Glomerular endothelial cell (primary cell): ENCODE data around the gene IKZF3. TPM values are rescaled to one million over a fixed set of nuclear protein-coding genes. Genes with fewer than 3 reads are reported as not detected.
"Not testable (repeated sequence)": the region's sequence is repeated elsewhere in the genome, so short reads cannot be mapped to it uniquely, and the experiment has no call there.

Experiments
- DNase-seq: peaks from one replicate; pipeline ENCODE4 v3.0.0-alpha.2; 2011; ENCODE audit warnings: low read depth, low spot score; ENCODE audit errors: extremely low read depth
- total RNA-seq: library from RNA; depleted of rRNA; stranded (reverse); fragments of >200 nt; gene quantifications from 2 replicates; pipeline ENCODE4 v1.2.3, GENCODE V29; 2015

IKZF3 gene
- total RNA-seq, 1 donor from 2014 or later, result not detected

DNA sequence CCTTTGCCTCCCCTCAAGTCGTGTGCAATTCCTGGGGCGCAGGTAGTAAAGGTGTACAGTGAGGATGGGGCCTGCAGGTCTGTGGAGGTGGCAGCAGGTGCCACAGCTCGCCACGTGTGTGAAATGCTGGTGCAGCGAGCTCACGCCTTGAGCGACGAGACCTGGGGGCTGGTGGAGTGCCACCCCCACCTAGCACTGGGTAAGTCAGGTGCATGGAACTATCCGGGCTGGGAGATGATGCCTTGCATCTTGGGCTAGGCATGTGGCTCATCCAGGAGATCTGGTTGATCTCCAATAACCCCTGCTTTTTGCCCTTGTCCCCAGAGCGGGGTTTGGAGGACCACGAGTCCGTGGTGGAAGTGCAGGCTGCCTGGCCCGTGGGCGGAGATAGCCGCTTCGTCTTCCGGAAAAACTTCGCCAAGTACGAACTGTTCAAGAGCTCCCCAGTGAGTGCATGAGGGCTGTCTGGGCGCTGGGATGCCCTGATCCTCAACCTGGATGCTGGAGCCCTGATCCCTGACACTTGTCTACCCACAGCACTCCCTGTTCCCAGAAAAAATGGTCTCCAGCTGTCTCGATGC is 121.2 kb downstream of the IKZF3 start:
- DNase-seq, result no peak

DNA sequence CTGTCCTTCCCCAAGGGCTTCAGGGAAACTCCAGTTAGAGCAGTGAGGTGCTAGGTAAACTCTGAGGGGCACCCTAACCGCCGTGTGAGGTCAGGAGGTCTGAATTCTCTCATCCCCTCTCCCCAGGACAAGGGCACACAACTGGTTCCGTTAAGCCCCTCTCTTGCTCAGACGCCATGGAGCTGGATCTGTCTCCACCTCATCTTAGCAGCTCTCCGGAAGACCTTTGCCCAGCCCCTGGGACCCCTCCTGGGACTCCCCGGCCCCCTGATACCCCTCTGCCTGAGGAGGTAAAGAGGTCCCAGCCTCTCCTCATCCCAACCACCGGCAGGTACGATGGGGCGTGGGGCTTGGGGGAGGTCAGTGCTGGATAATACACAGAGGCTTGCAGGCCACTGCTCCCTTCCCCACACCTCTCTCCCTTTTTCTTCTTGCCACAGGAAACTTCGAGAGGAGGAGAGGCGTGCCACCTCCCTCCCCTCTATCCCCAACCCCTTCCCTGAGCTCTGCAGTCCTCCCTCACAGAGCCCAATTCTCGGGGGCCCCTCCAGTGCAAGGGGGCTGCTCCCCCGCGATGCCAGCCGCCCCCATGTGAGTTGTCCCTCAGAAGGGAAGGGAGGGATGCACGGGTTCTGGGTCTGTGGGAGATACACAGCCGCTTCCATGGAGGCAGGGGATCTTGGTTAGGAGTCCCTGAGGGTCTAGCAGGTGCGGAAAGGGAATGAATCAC is 121.8 kb downstream of the IKZF3 start:
- DNase-seq, result no peak

DNA sequence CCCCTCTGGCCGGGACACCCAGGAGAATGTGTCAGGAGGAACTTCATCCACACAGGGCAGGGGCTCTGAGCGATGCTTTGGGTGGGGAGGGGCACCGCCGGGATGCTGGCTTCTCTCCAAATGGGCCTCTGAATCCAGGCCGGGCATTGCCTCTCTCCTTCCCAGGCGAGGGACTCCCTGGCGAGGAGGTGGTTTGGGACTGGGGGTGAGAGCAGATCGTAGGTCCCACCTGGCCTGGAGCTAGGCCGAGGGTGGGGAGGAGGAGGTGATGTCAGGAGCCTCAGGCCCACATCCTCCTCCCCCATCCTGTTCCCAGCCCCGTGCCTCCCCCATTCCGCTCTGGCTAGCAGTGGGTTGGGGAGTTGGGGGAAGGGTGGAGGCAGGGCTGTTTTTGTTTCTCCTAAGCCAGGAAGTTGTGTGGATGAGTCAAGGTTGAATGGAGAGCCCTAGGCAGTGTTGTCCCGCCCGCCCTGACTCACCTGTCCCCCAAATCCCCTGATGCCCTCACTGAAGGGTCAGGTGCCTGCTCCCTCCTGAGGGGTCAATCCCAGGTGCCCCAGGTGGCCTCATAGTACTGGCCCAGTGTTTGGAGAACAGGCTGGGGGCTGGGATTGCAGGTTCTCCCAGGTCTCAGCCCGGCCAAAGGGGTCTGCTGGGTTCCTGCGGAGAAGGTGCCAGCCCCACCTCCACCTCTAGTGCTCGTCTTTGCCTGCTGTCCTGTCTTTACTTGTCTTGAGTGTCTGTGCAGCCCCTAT is 123.6 kb downstream of the IKZF3 start:
- no peak for DNase-seq

DNA sequence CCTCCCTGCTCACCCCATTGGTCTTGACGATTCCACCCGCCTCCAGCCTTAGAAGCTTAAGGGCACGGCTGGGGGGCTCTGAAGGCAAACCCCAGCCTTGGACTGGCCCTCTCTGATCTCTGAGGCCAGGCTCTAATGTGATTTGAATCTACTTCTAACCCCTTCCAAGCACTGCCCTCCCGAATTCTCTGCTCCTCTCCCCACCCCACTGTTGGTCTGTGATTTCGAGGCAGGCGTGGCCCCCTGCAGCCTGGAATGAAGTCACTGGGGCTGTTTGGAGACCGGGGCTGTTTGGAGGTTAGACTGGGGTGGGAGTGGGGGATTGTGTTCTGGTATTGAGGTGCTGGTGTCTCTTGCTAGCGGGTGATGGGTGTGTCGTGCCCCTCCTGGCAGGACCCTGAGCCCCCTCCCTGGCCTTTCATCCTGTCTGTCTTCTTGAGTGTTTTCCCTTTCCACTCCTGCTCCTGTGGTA is 124.2 kb downstream of the IKZF3 start:
- no peak for DNase-seq

DNA sequence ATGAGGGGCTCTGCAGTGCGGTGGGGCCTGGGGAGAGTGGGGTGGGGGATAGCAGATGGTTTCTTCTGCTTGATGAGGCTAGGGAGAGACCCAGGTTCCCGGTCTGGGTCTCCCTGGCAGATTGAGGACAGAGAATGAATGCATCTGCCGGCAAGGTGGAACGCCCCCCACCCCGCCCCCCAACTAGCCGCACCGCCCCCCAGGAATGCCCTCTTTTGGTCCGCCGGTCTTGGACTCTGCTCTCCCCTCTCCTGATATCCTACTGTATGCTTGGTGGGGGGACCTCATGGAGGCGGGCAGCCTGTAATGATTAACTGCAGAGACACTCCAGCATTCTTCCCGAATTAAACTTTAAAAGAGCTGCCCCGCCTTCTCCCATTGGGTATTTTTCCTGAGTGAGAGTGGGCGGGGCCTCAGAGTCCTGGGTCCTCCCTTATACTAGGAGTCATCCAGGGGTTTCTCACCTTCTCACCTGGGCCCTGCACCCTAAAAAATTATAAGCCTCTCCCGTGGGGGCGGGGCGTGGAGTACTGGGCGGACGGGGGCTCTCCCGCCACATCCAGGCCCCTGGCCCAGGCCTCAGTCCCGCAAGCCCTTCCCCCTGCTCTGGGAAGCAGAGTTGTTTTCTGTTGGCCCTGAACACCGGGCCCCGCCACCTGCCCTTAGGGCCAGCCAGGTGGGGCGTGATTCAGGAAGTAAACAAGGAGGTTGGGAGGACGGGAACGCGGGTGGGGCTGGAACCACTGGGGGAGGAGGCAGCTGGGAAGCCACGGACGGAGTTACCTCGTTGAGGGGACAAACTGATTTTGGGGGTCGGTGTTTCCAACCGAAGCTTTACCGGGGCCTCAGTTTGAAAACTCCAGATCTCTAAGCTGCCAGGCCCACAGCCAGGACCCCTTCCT is 124.9 kb downstream of the IKZF3 start:
- DNase-seq, result no peak

DNA sequence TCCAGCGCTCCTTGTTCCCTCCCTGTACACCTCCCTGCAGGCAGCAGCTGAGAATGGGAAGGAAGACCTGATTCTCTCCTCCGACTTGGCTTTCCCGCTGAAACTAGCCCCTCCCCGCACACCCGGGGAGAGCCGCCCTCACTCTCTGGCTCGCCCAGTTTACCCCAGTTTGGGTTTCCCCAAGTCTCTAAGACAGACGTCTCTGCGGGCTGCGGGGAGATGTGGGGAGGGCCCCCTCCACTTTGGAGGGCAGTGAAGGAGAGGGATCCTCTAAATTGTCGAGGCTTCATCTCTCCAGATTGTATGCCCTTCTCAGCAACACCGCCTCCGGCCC is 125.6 kb downstream of the IKZF3 start:
- DNase-seq, result no peak

DNA sequence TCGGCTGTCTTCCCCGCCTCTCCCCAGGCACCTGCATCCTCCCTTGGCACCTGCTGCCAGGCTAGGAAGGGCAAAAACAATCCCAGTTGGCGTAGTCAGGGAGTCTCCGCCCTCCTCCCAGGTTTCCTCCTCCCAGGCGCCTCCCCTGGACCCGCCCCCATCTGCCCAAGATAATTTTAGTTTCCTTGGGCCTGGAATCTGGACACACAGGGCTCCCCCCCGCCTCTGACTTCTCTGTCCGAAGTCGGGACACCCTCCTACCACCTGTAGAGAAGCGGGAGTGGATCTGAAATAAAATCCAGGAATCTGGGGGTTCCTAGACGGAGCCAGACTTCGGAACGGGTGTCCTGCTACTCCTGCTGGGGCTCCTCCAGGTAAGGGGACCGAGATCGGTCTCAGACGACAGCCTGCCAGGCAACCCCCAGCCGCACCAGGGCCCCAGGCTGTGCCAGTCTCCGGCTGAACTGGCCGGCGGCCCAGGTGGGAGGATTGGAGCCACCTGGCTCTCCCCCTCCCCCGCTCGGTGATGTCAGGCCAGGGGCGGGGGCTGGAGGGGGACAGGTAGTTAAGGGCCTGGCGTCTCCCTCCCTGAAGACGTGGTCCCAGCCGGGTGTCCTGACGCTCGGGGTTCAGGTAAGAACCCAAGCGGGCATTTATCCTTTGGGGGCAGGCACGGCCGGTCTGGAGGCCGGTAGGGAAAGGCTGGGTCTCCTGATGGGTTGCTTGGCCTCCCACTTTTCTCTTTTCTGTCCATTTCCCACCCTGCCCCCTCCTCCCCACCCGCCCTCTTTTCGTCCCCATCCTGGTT is 126.1 kb downstream of the IKZF3 start, which contains the start of gene GRB7:
Gene GRB7, plus strand, starts transcription at position 179 of the 808 bp plus-strand sequence. CDS start 4,364 bp downstream, outside the sequence.
- no peak for DNase-seq

DNA sequence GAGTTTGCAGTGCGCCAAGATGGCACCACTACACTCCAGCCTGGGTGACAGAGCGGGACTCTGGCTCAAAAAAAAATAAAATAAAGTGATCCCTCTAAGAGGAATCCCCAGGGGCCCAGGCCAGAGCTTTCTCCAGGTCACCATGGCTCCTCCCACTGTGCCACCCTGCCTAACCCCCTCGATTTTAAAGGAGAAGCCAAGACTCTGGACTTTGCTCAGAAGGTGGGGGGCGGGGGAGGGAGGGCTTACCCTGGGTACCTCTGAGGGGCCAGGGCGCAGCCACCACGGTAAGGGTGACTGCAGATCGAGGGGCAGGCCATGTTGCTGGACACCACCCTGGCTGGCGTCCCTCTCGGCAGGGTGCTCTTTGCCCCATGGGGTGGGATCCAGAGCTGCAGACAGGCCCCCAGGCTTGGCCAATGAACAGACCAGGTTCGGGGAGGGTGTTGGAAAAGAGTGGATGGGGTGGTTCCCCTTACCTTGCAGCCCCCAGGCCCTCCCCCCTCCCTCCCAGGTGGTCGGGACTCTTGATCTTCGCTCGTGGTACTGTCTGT is 126.8 kb downstream of the IKZF3 start:
- DNase-seq, result no peak

DNA sequence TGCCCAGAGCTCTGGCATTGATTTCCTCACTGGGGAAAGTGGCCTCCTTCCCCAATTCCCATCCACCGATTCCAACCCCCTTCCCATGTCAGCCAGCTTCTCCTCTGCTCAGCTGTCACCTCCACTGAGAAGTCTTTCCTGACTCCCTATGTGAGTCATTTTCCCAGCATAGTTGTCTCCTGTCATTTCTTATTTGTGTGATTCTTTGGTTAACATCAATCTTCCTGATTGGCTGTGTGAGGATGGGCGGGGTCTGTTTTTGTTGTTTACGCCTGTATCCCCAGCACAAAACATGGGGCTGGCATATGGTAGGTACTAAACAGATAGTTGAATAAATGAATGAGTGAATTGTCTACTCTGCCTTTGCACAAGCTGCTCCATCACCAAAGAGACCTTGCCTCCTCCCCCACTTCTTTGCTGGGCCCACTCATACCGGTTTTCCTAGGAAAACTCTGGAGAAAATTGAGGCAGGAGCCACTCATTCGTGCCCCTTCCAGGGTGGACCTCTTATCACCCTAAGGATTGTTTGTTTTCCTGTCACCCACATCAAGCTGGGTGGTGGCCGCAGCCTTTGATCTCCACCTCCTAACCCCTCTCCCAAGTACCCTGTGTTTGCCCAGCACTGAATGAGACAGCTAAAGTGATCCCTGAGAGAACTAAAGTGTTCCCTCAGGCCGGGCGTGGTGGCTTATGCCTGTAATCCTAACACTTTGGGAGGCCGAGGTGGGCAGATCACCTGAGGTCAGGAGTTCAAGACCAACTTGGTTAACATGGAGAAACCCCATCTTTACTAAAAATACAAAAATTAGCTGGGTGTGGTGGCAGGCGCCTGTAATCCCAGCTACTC is 127.6 kb downstream of the IKZF3 start:
- DNase-seq, result no peak

DNA sequence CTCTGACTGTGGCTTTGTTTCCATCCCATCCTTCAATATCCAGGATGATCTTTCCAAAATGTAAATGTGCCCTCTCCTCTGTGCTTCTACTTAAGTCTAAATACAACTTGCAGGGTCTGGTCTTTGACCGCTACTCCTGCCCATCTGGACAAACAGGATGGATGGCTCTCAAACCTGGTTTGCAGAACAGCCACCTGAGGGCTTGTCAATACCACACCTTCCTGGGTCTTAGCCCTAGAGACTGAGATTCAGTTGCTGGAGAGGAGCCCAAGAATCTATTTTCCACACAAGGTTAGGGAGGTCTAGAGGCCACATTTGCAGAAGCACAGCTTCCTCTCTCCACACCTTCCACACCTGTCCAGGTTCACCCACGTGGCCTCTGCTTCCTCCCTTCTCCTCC is 128.2 kb downstream of the IKZF3 start:
- DNase-seq, result no peak

DNA sequence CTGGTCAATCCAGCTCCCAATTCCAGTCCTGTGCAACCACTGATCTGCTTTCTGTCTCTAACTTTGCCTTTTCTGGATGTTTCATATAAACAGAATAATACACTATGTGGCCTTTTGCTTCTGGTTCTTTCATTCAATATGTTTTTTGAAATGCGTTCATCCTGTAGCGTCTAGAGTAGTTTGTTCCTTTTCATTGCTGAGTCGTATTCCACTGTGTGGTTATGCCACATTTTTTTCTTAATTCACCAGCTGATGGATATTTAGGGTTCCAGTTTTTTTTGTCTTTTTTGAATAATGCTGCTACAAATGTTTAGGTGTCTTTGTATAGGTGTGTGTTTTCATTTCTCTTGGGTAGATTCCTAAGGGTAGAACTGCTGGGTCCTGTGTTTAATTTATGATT is 131.5 kb downstream of the IKZF3 start:
- DNase-seq, result no peak

DNA sequence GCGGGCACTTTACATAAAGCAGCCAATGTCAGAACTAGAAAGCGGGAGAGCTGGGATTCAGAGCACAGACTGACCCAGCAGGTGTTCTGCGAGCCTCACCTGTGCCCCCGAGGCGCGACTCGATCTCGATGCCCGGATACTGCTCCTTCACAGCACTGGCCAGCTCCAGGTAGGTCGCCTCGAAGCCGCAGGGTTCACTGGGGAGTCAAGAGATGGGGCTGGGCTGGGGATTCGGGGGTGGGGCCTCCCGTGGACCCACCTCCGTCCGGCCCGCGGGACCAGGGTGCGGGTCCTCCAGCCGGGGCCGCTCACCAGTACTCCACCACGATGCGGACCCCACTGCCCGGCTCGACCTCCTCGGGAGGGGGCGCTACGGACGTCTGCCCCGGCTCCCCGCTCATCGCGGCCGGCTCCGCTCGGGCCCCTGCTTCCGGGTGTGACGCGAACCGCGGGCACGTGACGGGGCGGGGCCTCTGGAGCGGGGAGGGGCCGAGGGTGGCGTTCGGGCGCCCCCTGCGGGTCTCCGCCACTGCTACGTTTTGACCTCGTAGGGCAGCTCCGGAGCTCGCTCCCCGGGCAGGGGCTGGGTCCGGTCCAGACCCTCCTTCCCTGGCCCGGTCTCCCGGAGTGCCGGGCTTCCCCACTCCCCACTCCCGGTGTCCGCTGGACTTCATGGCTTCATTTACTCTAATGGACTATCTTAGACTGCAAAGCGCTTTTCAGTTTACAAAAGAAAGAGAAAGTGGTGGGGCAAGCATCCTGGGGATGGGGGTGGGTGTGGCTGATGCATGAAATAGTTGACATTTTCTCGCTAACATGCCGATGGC is 133.8 kb downstream of the IKZF3 start, which contains the start of gene MIEN1:
Gene MIEN1, minus strand, starts transcription at position 438 of the 827 bp plus-strand sequence. Its CDS starts 37 bp downstream, at position 401.
- no peak for DNase-seq

DNA sequence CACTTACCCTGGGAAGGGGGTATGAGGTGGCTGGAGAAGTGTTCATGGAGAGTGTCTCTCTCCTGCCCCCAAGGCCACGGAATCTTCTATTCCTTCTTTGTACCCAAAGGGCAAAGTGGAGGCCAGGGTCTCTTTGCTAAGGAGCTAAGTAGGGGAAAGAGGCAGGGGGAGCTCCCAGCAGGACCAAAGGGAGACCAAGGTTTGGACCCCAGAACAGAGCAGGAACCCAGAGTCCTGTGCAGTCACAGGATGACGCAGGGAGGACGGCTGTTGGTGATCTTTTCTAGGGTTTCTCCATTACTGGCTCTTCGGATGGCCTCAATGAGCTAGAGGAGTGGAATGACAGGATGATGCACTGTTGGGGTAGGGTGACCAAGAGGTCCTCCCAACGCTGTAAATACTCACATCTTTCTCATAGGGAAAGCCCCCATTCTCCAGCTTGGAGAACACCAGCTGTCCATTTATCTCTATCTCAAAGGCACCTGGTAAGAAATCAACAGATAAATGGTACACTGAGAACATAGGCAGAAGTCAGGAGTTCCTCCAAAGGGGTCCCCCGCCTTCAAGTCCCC is 134.7 kb downstream of the IKZF3 start:
- DNase-seq, result no peak

DNA sequence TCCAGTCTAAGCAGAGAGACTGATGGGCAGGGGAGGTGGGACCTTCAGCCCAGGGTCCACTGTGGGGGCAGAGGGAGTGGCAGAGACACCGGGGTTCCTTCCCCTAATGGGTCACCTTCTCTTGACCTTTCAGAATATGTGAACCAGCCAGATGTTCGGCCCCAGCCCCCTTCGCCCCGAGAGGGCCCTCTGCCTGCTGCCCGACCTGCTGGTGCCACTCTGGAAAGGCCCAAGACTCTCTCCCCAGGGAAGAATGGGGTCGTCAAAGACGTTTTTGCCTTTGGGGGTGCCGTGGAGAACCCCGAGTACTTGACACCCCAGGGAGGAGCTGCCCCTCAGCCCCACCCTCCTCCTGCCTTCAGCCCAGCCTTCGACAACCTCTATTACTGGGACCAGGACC is 136.6 kb downstream of the IKZF3 start:
- DNase-seq, result no peak

DNA sequence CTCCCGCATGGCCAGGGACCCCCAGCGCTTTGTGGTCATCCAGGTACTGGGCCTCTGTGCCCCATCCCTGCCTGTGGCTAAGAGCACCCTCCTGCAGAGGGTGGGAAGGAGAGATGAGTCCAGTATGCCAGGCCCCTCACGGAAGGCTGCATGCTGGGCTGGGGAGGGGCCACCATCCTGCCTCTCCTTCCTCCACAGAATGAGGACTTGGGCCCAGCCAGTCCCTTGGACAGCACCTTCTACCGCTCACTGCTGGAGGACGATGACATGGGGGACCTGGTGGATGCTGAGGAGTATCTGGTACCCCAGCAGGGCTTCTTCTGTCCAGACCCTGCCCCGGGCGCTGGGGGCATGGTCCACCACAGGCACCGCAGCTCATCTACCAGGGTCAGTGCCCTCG is 137.5 kb downstream of the IKZF3 start:
- DNase-seq, result no peak

DNA sequence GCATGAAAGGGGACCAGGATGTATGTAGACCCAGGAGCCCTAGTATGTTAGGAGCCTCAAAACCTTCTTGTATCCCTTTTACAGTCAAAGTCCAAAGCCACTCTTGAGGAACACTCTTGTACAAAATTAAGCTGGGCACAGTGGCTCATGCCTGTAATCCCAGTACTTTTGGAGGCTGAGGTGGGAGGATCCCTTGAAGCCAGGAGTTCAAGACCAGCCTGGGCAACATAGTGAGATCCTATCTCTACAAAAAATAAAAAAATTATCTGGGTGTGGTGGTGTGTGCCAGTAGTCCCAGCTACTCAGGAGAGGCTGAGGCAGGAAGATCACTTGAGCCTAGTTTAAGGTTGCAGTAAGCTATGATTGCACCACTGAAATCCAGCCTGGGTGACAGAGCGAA is 138.2 kb downstream of the IKZF3 start:
- not testable (repeated sequence) for DNase-seq

DNA sequence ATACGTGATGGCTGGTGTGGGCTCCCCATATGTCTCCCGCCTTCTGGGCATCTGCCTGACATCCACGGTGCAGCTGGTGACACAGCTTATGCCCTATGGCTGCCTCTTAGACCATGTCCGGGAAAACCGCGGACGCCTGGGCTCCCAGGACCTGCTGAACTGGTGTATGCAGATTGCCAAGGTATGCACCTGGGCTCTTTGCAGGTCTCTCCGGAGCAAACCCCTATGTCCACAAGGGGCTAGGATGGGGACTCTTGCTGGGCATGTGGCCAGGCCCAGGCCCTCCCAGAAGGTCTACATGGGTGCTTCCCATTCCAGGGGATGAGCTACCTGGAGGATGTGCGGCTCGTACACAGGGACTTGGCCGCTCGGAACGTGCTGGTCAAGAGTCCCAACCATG is 139.4 kb downstream of the IKZF3 start:
- no peak for DNase-seq
